22Rv1 (cell line): ENCODE measurements around the gene PDK4.
"Not testable (repeated sequence)": the region's sequence is repeated elsewhere in the genome, so short reads cannot be mapped to it uniquely, and the experiment has no call there.

ENCODE experiments used
- H3K27ac ChIP-seq: fragments of 450-650 bp; 2 replicates; pipeline ENCODE4 v1.5.1; 2017
- ZFX ChIP-seq: fragments of 450-650 bp; IDR thresholded peaks from 2 replicates; pipeline ENCODE4 v1.6.1; 2017; ENCODE audit warnings: antibody characterized with exemption, borderline replicate concordance
- TF ChIP-seq, protein P1 (sequence below): fragments of 450-650 bp; IDR thresholded peaks from 2 replicates; pipeline ENCODE4 v1.5.1; 2017; ENCODE audit warnings: mild to moderate bottlenecking

PDK4 gene

DNA sequence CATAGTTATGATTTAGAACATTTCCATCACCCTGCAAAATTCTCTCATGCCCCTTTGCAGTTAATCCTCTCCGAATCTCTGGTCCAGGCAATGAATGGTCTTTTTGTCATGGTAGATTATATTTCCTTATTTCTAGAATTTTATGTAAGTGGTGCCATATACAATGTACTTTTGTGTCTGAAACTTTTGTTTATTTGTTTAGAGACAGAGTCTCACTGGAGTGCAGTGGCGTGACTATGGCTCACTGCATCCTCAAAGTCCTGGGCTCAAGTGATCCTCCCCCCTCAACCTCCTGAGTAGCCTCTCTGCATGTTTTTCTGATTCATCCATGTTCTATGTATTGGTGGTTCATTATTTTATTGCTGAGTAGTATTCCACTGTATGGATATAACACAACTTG, 23.2 kb upstream of the PDK4 start:
- H3K27ac ChIP-seq, result no peak overlapping the region
- no peak for TF ChIP-seq ZFX
- TF ChIP-seq, protein P1, sequence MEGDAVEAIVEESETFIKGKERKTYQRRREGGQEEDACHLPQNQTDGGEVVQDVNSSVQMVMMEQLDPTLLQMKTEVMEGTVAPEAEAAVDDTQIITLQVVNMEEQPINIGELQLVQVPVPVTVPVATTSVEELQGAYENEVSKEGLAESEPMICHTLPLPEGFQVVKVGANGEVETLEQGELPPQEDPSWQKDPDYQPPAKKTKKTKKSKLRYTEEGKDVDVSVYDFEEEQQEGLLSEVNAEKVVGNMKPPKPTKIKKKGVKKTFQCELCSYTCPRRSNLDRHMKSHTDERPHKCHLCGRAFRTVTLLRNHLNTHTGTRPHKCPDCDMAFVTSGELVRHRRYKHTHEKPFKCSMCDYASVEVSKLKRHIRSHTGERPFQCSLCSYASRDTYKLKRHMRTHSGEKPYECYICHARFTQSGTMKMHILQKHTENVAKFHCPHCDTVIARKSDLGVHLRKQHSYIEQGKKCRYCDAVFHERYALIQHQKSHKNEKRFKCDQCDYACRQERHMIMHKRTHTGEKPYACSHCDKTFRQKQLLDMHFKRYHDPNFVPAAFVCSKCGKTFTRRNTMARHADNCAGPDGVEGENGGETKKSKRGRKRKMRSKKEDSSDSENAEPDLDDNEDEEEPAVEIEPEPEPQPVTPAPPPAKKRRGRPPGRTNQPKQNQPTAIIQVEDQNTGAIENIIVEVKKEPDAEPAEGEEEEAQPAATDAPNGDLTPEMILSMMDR, result no peak

DNA sequence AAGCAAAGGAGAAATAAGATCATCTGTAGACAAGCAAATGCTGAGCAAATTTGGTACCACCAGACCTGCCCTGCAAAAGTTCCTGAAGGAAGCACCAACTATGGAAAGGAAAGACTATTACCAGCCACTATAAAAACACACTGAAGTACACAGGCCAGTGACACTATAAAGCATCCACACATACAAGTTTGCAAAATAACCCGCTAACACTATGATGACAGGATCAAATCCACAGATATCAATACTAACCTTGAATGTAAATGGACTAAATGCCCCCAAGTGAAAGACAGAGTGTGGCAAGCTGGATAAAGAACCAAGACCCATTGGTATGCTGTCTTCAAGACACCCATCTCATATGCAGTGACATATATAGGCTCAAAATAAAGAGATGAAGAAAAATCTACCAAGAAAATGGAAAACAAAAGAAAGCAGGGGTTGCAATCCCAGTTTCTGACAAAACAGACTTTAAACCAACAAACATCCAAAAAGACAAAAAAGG, 18.2 kb upstream of the PDK4 start:
- H3K27ac ChIP-seq, result no peak overlapping the region
- no peak for TF ChIP-seq ZFX
- TF ChIP-seq, protein P1, result no peak

DNA sequence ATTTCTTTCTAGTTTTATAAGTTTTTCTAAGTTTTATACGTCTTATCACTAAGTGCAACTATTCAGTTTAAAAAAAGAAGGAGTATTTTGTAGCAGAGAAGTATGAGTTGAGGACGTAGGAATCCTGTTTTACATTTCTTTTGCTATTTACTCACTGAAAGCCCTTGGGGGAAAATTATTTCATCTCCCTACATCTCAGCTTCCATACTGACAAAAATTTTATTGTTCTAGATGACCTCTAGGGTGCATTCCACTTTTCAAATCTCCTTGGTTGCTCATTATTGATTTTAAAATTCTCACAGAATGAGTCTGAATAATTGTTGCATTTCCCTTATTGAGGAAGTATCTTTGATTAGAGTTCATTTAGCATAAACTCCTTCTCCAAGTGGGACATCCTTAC, 14.9 kb upstream of the PDK4 start:
- no peak overlapping the region for H3K27ac ChIP-seq

DNA sequence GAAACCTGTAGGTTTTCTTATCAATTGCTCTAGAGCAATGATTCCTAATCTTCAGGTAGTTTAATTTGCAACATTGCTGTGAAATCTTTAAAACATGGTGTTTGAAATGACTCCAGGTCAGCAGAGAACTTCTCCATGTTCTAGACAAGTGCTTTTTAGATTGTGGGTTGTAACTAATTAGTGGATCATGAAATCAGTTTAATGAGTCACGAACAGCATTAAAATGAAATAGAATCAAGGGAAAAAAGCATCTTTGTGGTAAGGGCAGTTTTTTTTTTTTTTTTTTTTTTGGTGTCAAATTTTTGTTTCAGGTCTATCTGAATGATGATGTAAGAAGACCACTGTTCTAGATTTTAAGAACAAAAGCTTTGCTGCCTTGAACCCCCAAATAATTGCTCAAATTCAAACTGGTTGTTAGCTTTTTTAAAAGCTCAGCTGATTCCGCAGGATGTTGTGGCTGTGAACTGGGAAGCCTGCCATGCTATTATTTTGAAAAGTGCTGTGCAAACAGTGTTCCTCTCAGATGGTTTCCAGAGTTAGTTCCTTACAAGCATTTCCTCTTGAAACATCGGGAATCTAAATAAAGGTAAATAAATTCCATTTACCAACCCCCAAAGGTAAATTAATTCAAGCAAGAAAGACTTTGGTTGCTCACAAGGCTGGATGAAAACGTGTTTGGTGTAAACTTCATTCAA, 13.1 kb upstream of the PDK4 start:
- TF ChIP-seq, protein P1, result no peak
- no peak for TF ChIP-seq ZFX

More for the DNA sequence above, 14.9 kb upstream of the PDK4 start:
- TF ChIP-seq, protein P1, result no peak
- no peak for TF ChIP-seq ZFX

DNA sequence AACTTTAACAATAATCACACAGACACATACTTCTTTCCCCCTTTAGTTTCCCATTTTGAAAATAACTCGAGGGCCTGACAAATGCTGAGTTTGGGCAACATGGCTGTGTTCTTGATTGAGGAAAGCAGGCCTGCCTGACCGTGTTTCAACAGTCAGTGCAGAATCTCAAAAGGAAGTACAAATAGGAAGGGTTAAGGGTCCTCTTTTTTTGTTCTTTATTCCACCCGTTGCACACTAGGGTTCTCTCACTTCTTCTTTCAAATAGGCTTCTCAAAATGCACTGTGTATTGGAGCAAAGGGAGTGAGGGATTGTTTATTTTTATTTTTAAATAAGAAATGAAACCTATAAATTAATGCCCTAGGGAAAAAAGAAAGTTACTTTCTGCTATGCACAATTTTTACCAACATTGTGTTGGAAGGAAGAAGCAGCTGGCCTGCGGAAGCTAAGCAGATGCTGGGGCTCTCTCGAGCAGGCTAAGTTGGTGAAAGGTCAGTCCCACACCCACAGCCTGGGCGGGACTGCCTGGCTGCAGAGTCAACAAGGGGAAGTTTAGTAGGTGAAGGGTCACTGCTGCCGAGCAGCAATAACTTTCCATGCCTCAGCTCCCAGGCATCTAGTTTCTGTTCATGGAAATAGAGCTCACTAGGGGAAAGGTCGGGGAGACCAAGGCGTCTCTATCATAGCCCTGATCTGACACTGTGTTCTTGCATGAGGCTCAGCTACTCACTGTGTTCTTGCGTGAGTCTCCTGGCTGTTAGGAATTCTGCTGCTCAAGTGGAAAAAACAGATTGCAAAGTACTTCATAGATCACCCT, 12.2 kb upstream of the PDK4 start:
- TF ChIP-seq ZFX, result no peak
- TF ChIP-seq, protein P1, result no peak
- H3K27ac ChIP-seq, result peak overlapping the region; percentile 45

More for the DNA sequence above, 13.1 kb upstream of the PDK4 start:
- peak overlapping the region; percentile 45 for H3K27ac ChIP-seq

DNA sequence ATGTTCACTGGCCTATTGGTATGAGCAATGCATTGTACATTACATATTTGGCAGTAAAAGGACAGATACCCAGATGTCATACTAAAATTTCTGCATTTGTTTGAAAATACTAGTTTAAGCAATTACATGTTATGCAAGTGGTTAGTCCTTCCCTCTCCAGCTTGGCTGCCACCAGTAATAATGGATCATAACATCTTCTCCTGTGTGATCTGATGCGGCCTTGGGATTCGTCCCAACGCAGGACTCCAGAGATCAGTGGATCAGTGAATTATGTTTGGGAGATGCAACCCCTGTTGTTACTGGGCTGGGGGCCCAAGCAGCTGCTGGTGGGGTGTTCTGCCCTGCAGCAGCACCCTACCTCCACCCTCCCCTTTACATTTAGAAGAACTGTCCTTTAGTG, 11.2 kb upstream of the PDK4 start:
- no peak for TF ChIP-seq ZFX
- TF ChIP-seq, protein P1, result no peak
- no peak overlapping the region for H3K27ac ChIP-seq

DNA sequence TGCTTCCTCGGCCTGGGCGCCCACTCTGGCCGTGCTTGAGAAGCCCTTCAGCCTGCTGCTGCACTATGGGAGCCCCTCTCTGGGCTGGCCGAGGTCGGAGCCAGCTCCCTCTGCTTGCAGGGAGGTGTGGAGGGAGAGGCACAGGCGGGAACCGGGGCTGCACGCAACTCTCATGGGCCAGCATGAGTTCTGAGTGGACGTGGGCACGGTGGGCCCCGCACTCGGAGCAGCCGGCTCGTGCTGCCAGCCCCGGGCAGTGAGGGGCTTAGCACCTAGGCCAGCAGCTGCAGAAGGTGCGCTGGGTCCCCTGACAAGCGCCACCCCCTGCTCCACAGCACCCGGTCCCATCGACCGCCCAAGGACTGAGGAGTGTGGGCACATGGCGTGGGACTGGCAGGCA, 9.0 kb upstream of the PDK4 start:
- TF ChIP-seq, protein P1, result no peak
- TF ChIP-seq ZFX, result no peak

DNA sequence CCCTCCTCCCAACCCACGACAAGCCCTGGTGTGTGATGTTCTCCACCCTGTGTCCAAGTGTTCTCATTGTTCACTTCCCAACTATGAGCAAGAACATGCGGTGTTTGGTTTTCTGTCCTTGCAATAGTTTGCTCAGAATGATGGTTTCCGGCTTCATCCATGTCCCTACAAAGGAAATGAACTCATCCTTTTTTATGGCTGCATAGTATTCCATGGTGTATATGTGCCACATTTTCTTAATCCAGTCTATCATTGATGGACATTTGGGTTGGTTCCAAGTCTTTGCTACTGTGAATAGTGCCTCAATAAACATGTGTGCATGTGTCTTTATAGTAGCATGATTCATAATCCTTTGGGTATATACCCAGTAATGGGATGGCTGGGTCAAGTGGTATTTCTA, 8.5 kb upstream of the PDK4 start:
- not testable (repeated sequence) for H3K27ac ChIP-seq

More for the DNA sequence above, 9.0 kb upstream of the PDK4 start:
- no peak overlapping the region for H3K27ac ChIP-seq

DNA sequence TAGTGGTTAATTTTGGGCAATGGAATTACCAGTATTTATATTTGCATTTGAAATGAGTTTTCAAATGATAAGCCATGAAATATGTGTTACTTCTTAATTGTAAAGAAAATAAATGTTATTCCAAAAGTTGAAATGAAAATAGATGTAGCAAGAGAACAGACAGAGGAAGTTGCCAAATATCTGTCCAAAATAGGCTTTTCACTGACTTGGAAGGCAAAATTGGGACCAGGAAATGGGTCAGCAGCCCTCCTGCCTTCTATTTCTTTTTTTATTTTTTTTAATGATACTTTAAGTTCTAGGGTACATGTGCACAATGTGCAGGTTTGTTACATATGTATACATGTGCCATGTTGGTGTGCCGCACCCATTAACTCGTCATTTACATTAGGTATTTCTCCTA, 8.1 kb upstream of the PDK4 start:
- not testable (repeated sequence) for H3K27ac ChIP-seq
